IMR-90 (cell line): ENCODE data around the gene TMPRSS6. TPM values are rescaled to one million over a fixed set of nuclear protein-coding genes. Genes with fewer than 3 reads are reported as not detected.

Experiments
- ATAC-seq: fragments of 200-7000 bp; cut with Tn5 transposase; 2 replicates; pipeline ENCODE4 v1.9.1; 2020; ENCODE audit warnings: low read depth, mild to moderate bottlenecking, moderate library complexity
- BruUV-seq: library from RNA; stranded (reverse); fragments of 400-500 nt; replicated peaks from 2 replicates; lab custom pipeline; 2021; lab: Mats Ljungman, UMichigan
- CTCF ChIA-PET: fragments of 300-600 bp; formaldehyde crosslinking; extraction: SDS; loops from one replicate; lab custom pipeline; 2021; ENCODE audit warnings: antibody characterized with exemption; lab: Yijun Ruan, JAX
- POLR2A ChIA-PET: fragments of 300-600 bp; sonication (Branson Sonifier 250); formaldehyde crosslinking; loops from one replicate; lab custom pipeline; 2022; ENCODE audit warnings: antibody characterized with exemption; ENCODE audit not compliant: unreplicated experiment; lab: Charles Lee
- DNase-seq: peaks from one replicate; pipeline ENCODE4 v3.0.0; 2013
- H2AFZ ChIP-seq: replicated peaks from 2 replicates; pipeline ENCODE3; 2013; ENCODE audit warnings: low read length, mild to moderate bottlenecking; ENCODE audit not compliant: poor library complexity
- H2AK5ac ChIP-seq: 2 replicates; pipeline ENCODE4 v1.6.1; 2013; ENCODE audit warnings: low read depth, low read length, inconsistent platforms
- H2AK9ac ChIP-seq: replicated peaks from 2 replicates; pipeline ENCODE3; 2013; ENCODE audit warnings: mild to moderate bottlenecking, low read depth, low read length, moderate library complexity; ENCODE audit not compliant: poor library complexity
- H2BK120ac ChIP-seq: 2 replicates; pipeline ENCODE4 v1.6.1; 2013; ENCODE audit warnings: low read depth, low read length, inconsistent platforms
- H2BK15ac ChIP-seq: 3 replicates; pipeline ENCODE4 v1.6.1; 2013; ENCODE audit warnings: low read depth, low read length, inconsistent platforms
- H2BK20ac ChIP-seq: 2 replicates; pipeline ENCODE4 v1.6.1; 2013; ENCODE audit warnings: low read depth, mild to moderate bottlenecking, inconsistent platforms, low read length, moderate library complexity
- H2BK5ac ChIP-seq: 2 replicates; pipeline ENCODE4 v1.6.1; 2013; ENCODE audit warnings: mild to moderate bottlenecking, low read depth, low read length, inconsistent platforms; ENCODE audit not compliant: poor library complexity, severe bottlenecking
- H3K14ac ChIP-seq: replicated peaks from 2 replicates; pipeline ENCODE4 v1.6.1; 2013; ENCODE audit warnings: low read depth, low read length, inconsistent platforms
- H3K18ac ChIP-seq: 2 replicates; pipeline ENCODE4 v1.6.1; 2013; ENCODE audit warnings: low read depth, low read length, control low read depth
- H3K23ac ChIP-seq: 2 replicates; pipeline ENCODE4 v1.6.1; 2013; ENCODE audit warnings: low read depth, low read length, inconsistent platforms
- H3K27ac ChIP-seq: 2 replicates; pipeline ENCODE4 v1.5.1; 2013; ENCODE audit warnings: mild to moderate bottlenecking, control low read depth, low read length; ENCODE audit not compliant: insufficient read depth
- H3K27me3 ChIP-seq: 2 replicates; pipeline ENCODE4 v1.6.1; 2013; ENCODE audit warnings: low read length; ENCODE audit not compliant: control insufficient read depth, insufficient read depth
- H3K36me3 ChIP-seq: 2 replicates; pipeline ENCODE4 v1.6.1; 2013; ENCODE audit warnings: low read length, mixed read lengths; ENCODE audit not compliant: control insufficient read depth, insufficient read depth
- H3K4ac ChIP-seq: 2 replicates; pipeline ENCODE4 v1.6.1; 2013; ENCODE audit warnings: low read depth, low read length, inconsistent platforms
- H3K4me1 ChIP-seq: 2 replicates; pipeline ENCODE4 v1.6.1; 2013; ENCODE audit warnings: low read length, mixed read lengths; ENCODE audit not compliant: control insufficient read depth, insufficient read depth
- H3K4me2 ChIP-seq: 2 replicates; pipeline ENCODE4 v1.6.1; 2013; ENCODE audit warnings: low read depth, mild to moderate bottlenecking, control low read depth, low read length, moderate library complexity
- H3K4me3 ChIP-seq: 2 replicates; pipeline ENCODE4 v1.5.1; 2013; ENCODE audit warnings: low read depth, mild to moderate bottlenecking, control low read depth, low read length, moderate library complexity; ENCODE audit not compliant: insufficient read depth
- H3K56ac ChIP-seq: 2 replicates; pipeline ENCODE4 v1.6.1; 2013; ENCODE audit warnings: low read length, inconsistent platforms; ENCODE audit not compliant: insufficient read depth; ENCODE audit errors: extremely low read depth
- H3K79me1 ChIP-seq, 2 experiments: 2 replicates each; pipeline ENCODE4 v1.6.1; 2013; ENCODE audit warnings: low read length in 2 of 2, inconsistent platforms in 1 of 2, low read depth in 1 of 2
- H3K9ac ChIP-seq: 2 replicates; pipeline ENCODE4 v1.6.1; 2013; ENCODE audit warnings: low read depth, low read length, control low read depth
- H3K9me1 ChIP-seq: 2 replicates; pipeline ENCODE4 v1.6.1; 2013; ENCODE audit warnings: low read length, inconsistent platforms; ENCODE audit not compliant: insufficient read depth
- H3K9me3 ChIP-seq: 2 replicates; pipeline ENCODE4 v1.6.1; 2013; ENCODE audit warnings: low read length; ENCODE audit not compliant: control insufficient read depth, insufficient read depth
- H4K20me1 ChIP-seq: 2 replicates; pipeline ENCODE4 v1.6.1; 2013; ENCODE audit warnings: low read length, inconsistent platforms; ENCODE audit not compliant: insufficient read depth
- H4K5ac ChIP-seq: 2 replicates; pipeline ENCODE4 v1.6.1; 2013; ENCODE audit warnings: mild to moderate bottlenecking, low read depth, low read length, control low read depth
- H4K8ac ChIP-seq, 2 experiments: 2 replicates each; pipeline ENCODE4 v1.6.1; 2013; ENCODE audit warnings: low read depth in 2 of 2, low read length in 2 of 2, control low read depth in 1 of 2, inconsistent platforms in 1 of 2
- H4K91ac ChIP-seq: 2 replicates; pipeline ENCODE4 v1.6.1; 2013; ENCODE audit warnings: low read depth, low read length, inconsistent platforms; ENCODE audit not compliant: insufficient read depth
- CEBPB ChIP-seq: IDR thresholded peaks from 2 replicates; pipeline ENCODE4 v1.6.1; 2012; ENCODE audit warnings: low read depth, low read length, improper control_type of control experiment
- CTCF ChIP-seq: conservative IDR thresholded peaks from 2 replicates; pipeline ENCODE4 v1.5.1; 2012; ENCODE audit warnings: mild to moderate bottlenecking, low read depth, low read length, improper control_type of control experiment
- MAFK ChIP-seq: IDR thresholded peaks from 2 replicates; pipeline ENCODE4 v1.6.1; 2012; ENCODE audit warnings: low read depth, low read length, improper control_type of control experiment
- MAZ ChIP-seq: IDR thresholded peaks from 2 replicates; pipeline ENCODE4 v1.6.1; 2012; ENCODE audit warnings: low read depth, mild to moderate bottlenecking, low read length, improper control_type of control experiment, moderate library complexity, borderline replicate concordance
- POLR2A ChIP-seq: IDR thresholded peaks from 2 replicates; pipeline ENCODE4 v1.6.1; 2012; ENCODE audit warnings: mild to moderate bottlenecking, low read depth, low read length
- RAD21 ChIP-seq: IDR thresholded peaks from 2 replicates; pipeline ENCODE4 v1.6.1; 2012; ENCODE audit warnings: low read length, improper control_type of control experiment
- RFX5 ChIP-seq: IDR thresholded peaks from 2 replicates; pipeline ENCODE4 v1.8.0; 2012; ENCODE audit warnings: low read depth, mild to moderate bottlenecking, low read length, moderate library complexity
- SMC3 ChIP-seq: fragments of 150-350 bp; IDR thresholded peaks from 2 replicates; pipeline ENCODE4 v1.6.1; 2016; ENCODE audit warnings: low read depth, mild to moderate bottlenecking, antibody characterized with exemption, low read length, moderate library complexity
- WGBS, 2 experiments: methylation state at CpG; one replicate each; pipeline versions ENCODE4 v1.1.5 to v1.1.7; 2013; ENCODE audit warnings: missing lambda C conversion rate in 2 of 2; ENCODE audit not compliant: insufficient read length in 1 of 2; ENCODE audit errors: extremely low coverage in 2 of 2; 5-methylcytosine and 5-hydroxymethylcytosine counted together
- dilution Hi-C: fragments of 300-500 bp; cut with HindIII; formaldehyde crosslinking; loops from one replicate; pipeline ENCODE4 v1.14.3; 2018; ENCODE audit warnings: low sequenced_read_pairs; ENCODE audit not compliant: unreplicated experiment
- in situ Hi-C: fragments of 300-500 bp; cut with MboI; formaldehyde crosslinking; loops from 3 replicates; pipeline ENCODE4 v1.14.3; 2019; ENCODE audit warnings: low sequenced_read_pairs, inconsistent platforms, mixed read lengths
- intact Hi-C: fragments of 100-400 bp; cut with micrococcal nuclease; formaldehyde crosslinking; loops from 2 replicates; pipeline ENCODE4 v1.10.0; 2022
- polyA plus RNA-seq, 3 experiments: library from polyadenylated mRNA; depleted of rRNA; stranded (reverse); fragments of >200 nt; gene quantifications; 2 replicates each; pipeline ENCODE4 v1.2.3, GENCODE V29; 2012; ENCODE audit warnings: low replicate concordance in 1 of 3
- total RNA-seq: library from RNA; depleted of rRNA; stranded (reverse); fragments of >200 nt; gene quantifications from 2 replicates; pipeline ENCODE4 v1.2.3, GENCODE V29; 2012
- TF ChIP-seq, protein P1 (sequence below): fragments of 150-350 bp; IDR thresholded peaks from 2 replicates; pipeline ENCODE4 v1.6.1; 2017; ENCODE audit warnings: mild to moderate bottlenecking, antibody characterized with exemption, low read length, low read depth

TMPRSS6 gene
- total and polyA plus RNA-seq, 2 of the 4 experiments (the other 2 are of a cell fraction) = not detected

GRCh38 chr22:37063431-37064420 lies 45.8 kb downstream of the TMPRSS6 start:
- POLR2A ChIA-PET = no interaction called here
- Histone ChIP-seq H3K36me3 (peaks cover 8% of the 10 kb centered on the region), H3K4me2 (no peak overlapping the region), H2AK9ac (no peak overlapping the region), H3K79me1 (no peaks in the 10 kb centered on the region), H4K20me1 (no peaks in the 10 kb centered on the region), H3K9ac (no peak overlapping the region), H3K23ac (no peak overlapping the region), H3K56ac (no peak overlapping the region), H3K4me1 (no peaks in the 10 kb centered on the region), H2BK15ac (no peak overlapping the region), H3K14ac (no peak overlapping the region), H3K9me1 (no peaks in the 10 kb centered on the region), H3K27ac (no peak overlapping the region), H2AK5ac (no peak overlapping the region), H4K5ac (no peak overlapping the region), H2BK20ac (no peak overlapping the region), H4K8ac (no peak overlapping the region), H4K91ac (no peak overlapping the region), H3K18ac (no peak overlapping the region), H3K4ac (no peak overlapping the region), H2BK120ac (no peak overlapping the region), H3K27me3 (peaks cover 6% of the 10 kb centered on the region; the same call in 1 of the 2 replicates), H3K4me3 (no peak overlapping the region), H3K9me3 (no peaks in the 10 kb centered on the region), H2AFZ (no peak overlapping the region), H2BK5ac (no peak overlapping the region)
- dilution Hi-C loops = no loop called here
- TF ChIP-seq, protein P1, sequence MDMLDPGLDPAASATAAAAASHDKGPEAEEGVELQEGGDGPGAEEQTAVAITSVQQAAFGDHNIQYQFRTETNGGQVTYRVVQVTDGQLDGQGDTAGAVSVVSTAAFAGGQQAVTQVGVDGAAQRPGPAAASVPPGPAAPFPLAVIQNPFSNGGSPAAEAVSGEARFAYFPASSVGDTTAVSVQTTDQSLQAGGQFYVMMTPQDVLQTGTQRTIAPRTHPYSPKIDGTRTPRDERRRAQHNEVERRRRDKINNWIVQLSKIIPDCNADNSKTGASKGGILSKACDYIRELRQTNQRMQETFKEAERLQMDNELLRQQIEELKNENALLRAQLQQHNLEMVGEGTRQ = no peak
- TF ChIP-seq CTCF = no peak
- no peak for TF ChIP-seq MAZ
- no peak for TF ChIP-seq RAD21
- no peak for TF ChIP-seq SMC3
- TF ChIP-seq CEBPB = no peak
- no peak for TF ChIP-seq MAFK
- no peak for TF ChIP-seq POLR2A
- TF ChIP-seq RFX5 = no peak
- in situ Hi-C loops = no loop called here
- 88% methylated on average over 22 of the region's 28 CpGs; no CpG with 5 or more reads in 1 of the 2 experiments for WGBS, 2 experiments
- DNase-seq (no peak), ATAC-seq (no peak)
- CTCF ChIA-PET = no interaction called here
- intact Hi-C loops = no loop called here
- BruUV-seq = no TSS peak
